HFF-Myc (cell line): ENCODE data around the gene SLC17A5.
"Not testable (repeated sequence)": the region's sequence is repeated elsewhere in the genome, so short reads cannot be mapped to it uniquely, and the experiment has no call there.

ENCODE experiments used
- DNase-seq: peaks from one replicate; pipeline ENCODE4 v3.0.0-alpha.2; 2011; ENCODE audit warnings: low read depth; ENCODE audit errors: extremely low read depth
- H3K4me3 ChIP-seq: replicated peaks from 2 replicates; pipeline ENCODE4 v1.5.1; 2011; ENCODE audit warnings: low read depth, mild to moderate bottlenecking, control low read depth, low read length
- TF ChIP-seq, protein P1 (sequence below): IDR thresholded peaks from 2 replicates; pipeline ENCODE4 v1.5.1; 2012; ENCODE audit warnings: mild to moderate bottlenecking, low read depth, low read length, control low read depth; ENCODE audit errors: missing control alignments

The SLC17A5 gene

GRCh38 chr6:73579851-73580246, 73.9 kb downstream of the SLC17A5 start:
- peak overlapping the region; percentile 41 for H3K4me3 ChIP-seq
- peak; percentile 63 for DNase-seq
- TF ChIP-seq, protein P1, sequence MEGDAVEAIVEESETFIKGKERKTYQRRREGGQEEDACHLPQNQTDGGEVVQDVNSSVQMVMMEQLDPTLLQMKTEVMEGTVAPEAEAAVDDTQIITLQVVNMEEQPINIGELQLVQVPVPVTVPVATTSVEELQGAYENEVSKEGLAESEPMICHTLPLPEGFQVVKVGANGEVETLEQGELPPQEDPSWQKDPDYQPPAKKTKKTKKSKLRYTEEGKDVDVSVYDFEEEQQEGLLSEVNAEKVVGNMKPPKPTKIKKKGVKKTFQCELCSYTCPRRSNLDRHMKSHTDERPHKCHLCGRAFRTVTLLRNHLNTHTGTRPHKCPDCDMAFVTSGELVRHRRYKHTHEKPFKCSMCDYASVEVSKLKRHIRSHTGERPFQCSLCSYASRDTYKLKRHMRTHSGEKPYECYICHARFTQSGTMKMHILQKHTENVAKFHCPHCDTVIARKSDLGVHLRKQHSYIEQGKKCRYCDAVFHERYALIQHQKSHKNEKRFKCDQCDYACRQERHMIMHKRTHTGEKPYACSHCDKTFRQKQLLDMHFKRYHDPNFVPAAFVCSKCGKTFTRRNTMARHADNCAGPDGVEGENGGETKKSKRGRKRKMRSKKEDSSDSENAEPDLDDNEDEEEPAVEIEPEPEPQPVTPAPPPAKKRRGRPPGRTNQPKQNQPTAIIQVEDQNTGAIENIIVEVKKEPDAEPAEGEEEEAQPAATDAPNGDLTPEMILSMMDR: no peak

DNA sequence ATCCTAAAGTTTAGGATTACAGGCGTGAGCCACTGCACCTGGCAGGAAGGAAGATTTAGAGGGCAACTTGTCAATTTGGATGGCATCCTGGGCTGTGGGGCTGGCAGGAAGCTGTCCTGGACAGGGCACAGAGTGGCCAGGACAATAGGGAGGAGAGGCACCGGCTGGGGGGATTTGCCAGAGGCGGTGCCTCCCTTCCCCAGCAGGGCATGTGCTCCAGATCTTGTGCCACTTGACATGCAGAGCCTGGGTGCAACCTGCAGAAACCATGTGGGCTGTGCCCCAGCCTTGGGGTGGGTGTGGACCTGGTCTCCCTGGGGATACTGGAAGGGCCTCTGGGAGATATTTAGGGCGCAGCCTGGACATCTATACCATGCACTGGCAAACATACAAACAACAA, 74.4 kb downstream of the SLC17A5 start:
- no peak overlapping the region for H3K4me3 ChIP-seq
- TF ChIP-seq, protein P1: no peak
- DNase-seq: no peak

DNA sequence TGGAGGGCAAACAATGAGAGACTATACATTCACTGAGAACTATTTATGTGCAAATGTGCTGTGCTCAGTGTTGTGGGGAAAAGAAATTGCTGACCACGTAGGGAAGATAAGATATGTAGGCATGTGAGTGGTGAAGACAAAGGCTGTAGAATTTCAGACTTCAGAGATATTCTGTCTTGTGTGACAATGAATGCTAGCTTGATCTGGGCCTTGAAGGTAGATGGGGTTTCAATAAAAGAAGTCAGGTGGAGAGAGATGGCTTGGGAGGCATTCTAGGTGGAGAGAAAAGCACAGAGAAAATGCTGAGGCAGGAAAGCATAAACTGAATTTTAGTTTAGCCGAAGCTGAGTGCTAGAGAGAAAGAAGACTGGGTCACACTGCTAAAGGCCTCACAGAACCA, 76.1 kb downstream of the SLC17A5 start:
- TF ChIP-seq, protein P1: no peak
- no peak for DNase-seq
- no peak overlapping the region for H3K4me3 ChIP-seq

DNA sequence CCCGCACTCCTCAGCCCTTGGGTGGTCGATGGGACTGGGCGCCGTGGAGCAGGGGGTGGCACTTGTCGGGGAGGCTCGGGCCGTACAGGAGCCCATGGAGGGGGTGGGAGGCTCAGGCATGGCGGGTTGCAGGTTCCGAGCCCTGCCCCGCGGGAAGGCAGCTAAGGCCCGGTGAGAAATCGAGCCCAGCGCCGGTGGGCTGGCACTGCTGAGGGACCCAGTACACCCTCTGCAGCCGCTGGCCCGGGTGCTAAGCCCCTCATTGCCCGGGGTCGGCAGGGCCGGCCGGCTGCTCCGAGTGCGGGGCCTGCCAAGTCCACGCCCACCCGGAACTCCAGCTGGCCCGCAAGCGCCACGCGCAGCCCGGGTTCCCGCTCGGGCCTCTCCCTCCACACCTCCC, 81.3 kb downstream of the SLC17A5 start:
- not testable (repeated sequence) for DNase-seq

DNA sequence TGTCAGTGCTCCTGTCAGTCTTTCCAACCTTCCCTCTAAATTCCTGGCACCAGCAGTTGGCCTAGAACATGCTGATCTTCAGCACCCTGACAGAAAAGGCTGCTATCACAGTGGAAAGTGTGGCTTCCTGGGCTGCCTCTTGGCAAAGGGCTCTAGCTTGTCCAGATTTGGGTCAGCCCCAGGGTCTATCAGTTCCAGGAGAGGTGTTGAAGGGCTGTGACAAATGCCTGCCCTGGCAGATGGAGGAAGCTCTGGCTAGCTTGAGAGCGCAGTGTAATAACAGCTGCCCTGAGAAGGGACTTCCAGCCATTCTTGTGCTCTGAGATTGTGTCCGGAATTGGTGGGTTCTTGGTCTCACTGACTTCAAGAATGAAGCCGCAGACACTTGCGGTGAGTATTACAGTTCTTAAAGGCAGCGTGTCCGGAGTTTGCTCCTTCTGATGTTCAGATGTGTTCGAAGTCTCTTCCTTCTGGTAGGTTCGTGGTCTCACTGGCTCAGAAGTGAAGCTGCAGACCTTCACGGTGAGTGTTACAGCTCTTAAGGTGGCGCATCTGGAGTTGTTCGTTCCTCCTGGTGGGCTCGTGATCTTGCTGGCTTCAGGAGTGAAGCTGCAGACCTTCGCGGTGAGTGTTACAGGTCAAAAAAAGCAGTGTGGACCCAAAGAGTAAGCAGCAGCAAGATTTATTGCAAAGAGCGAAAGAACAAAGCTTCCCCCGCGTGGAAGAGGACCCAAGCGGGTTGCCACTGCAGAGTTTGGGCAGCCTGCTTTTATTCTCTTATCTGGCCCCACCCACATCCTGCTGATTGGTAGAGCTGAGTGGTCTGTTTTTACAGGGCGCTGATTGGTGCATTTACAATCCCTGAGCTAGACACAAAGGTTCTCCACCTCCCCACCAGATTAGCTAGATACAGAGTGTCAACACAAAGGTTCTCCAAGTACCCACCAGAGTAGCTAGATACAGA, 82.3 kb downstream of the SLC17A5 start:
- not testable (repeated sequence) for H3K4me3 ChIP-seq, DNase-seq

More for the DNA sequence above, 81.3 kb downstream of the SLC17A5 start:
- H3K4me3 ChIP-seq: not testable (repeated sequence)

GRCh38 chr6:73569121-73569520, 84.7 kb downstream of the SLC17A5 start:
- TF ChIP-seq, protein P1: no peak
- no peak for DNase-seq
- H3K4me3 ChIP-seq: no peak overlapping the region

- TF ChIP-seq, protein P1: no peak
- no peak overlapping the region for H3K4me3 ChIP-seq
- DNase-seq: no peak
These were observed 86.7 kb downstream of the SLC17A5 start for GRCh38 chr6:73566954-73567591.

- not testable (repeated sequence) for DNase-seq, H3K4me3 ChIP-seq
These were observed 87.3 kb downstream of the SLC17A5 start for GRCh38 chr6:73566486-73566871.
